SW 1271 (cell line): Measurements from ENCODE around the gene C10orf105.

ENCODE experiments used
- DNase-seq, 2 experiments: peaks; one replicate each; lab custom pipeline; 2025; lab: John Stamatoyannopoulos, UW

The C10orf105 gene

DNA sequence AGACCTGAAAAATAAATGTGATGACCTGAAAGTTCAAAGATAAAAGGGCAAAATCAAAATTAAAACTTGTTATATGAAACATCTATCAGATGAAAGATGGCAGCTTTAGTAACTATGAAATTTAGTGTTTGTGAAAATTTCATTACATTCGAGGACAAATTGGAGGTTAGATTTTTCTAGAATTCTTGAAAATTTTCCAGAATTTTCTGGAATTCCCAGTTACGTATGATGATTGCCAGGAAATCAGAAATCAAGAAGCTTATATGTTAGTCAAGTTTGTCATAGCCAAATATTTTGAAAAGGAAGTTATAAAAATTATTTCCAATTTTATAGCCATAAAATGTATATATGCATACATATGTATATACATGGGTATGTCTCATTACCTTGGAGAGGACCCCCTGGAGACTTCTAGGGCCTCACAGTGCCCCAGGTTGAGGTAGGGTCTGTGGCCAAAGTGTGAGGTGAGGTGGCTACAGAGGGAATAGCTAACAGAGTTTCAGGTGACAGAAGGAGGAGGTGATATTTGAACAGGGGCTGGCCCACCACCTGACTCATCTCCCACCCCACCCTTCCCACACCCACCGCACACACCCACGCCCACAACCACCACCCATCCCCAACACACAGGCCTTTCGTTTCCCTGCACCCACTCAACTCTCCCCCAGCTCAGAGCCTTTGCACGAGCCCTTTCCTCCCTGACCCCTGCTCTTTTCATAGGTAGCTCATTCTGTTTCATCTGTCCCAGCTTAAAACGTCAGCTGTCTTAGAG, 21.5 kb downstream of the C10orf105 start:
- DNase-seq = no peak

DNA sequence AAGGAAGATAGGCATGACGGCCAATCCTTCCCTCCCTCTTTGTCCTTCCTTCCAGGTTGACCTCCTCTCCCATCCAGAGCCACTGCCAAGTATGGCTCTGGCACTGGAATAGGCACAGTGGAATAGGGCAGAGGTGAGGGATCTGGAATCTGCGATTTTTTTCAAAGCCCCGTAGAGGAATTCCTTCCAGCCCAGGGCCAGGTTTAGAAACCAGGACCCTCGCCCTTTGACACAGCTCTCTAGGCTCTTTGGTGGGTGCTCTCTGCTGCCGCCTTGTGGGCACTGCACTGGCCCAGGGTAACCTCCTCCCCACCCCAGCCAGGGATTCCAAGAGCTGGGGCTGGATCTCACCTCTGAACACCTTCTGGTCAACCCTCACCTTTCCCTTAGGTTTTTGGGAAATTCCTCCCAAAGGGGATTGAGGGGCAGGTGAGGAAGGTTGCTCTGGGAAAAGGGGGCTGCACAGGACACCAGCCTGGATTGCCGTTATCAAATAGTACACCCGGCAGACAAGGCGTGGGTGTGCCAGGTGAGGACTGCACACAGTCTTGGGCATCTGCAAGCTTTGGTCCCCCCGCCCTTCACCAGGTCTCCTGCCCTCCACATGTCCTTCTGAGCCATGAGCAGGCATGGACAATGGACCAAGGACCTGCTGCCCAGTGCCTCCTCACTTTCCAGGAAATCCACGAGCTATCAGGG, 22.8 kb downstream of the C10orf105 start:
- peak in 1 of 2 experiments; percentile 15 for DNase-seq

DNA sequence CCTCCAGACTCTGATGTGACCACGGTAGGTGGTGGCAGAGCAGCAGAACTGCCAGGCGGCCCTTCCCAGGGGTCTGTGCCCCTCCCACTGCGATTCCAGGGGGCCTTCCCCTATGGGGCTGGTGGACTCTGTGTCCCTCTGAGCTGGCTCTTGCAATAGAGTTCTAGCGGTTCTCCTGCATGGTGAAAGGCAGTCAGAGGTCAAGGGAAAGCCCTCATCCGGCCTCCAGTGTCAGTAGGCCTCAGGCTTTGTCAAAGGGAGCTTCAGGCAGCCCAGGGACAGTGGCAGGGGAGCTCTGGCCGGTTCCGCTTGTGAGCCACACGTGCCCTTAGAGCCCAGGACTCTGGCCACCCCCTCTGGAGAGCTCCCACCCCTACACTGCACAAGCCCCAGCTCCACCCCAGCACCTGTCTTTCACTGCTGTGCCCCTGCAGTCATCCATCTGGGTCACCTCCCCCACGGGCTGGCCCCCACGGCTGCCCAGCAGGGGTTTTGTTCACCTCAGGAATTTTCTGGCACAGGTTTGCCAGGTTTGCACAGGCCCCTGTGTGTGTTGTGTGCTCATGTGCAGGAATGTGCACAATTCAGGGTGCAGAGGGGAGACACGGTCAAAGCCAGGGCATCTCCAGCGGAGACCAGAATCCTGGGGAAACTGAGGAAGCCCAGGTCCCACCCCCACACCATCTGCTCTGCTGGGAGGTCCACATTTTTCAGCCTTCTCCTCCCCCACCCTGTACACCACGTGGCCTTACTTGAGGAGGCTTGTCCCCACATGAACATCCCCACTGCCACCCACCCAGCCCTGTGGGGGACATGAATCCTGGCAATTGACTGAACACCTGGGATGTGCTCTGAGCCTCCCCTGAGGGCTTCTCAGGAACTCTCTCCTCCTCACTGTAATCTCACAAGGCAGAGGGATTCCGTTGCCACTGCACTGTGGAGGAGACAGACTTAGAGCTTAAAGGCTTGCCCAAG, 23.8 kb downstream of the C10orf105 start:
- no peak for DNase-seq

DNA sequence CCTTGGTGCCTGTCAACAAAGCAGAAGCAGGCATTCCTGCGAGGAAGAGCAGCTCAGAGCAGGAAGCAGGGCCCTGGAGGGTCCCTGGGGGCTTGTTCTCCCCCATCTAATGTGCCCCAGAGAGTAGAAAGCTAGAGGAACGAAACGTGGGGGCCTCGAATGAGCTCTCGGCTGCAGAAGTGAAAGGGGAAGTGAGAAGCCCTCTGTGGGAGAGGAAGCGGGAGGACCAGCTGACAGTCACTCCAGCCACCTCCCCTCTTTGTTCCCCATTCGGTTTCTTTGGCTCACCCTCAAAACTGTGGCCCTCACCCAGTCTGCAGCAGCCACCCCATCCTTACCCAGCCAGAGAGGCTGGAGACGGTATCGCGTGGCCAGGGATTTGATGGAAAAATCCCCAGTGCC, 25.0 kb downstream of the C10orf105 start:
- no peak for DNase-seq

DNA sequence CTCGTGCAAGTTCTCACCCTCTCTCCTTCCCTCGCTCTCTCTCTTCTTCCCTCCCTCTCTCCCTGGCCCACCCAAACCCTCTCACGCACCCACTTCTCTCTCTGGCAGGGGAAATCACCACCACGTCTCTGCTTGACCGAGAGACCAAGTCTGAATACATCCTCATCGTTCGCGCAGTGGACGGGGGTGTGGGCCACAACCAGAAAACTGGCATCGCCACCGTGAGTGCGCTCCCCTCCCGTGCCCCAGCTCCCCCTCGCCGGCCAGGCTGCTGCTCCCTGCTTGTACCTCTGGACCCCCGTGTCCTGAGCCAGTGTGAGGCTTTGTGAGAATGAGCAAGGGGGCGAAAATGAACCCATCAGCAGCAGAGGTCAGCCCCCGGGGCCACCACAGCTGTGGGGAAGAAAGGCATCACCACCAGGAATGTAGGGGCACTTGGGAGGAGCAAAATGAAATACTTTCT, 25.5 kb downstream of the C10orf105 start:
- no peak for DNase-seq

DNA sequence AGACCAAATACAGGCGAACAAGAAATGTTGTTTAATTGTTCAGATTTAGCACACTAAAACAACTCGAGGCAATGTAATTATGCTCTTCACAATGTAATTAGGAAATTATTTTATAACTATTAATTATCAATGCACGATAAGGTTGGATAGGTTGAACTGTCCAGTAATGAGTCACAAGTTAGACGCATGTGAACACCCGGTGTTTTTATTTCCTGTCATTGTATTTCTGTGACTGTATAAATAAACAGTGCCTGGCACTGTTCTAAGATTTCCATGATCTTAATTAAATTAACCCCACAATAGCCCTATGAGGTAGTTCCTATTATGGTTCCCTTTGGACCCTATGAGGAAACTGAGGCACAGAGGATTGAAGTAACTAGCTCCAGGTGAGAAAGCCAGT, 26.2 kb downstream of the C10orf105 start:
- no peak for DNase-seq

DNA sequence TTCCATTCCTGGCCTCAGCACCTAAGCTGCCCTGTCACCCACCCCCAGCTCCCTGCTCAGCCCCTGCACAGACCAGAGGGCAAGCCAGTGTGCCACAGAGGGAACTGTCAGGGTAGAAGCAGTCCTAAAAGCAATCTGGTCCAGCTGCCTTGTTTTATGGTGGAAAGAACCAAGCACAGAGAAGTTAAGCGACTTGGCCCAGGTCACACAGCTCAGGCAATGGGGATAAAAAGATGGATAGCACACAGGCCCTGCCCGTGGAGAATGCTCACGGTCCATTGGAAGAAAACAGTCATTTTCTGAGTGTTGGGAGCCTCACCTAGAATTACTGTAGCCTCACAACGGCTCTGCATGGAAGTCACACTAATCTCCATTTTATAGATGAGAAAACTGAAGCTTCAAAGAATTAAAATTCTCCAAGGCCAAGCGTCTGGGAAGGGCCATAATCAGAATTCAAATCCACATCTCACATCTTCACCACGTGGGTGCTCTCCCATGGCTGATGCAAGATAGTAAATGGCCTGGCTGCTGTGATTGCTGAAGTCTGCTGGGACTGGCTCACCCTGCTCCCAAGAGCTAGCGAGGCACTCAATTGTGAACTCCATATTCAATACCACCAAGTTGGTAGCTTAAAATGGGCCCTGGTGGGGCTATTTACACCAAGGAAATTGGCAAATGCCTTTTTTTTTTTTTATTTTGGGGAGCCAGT, 26.8 kb downstream of the C10orf105 start:
- DNase-seq = no peak

DNA sequence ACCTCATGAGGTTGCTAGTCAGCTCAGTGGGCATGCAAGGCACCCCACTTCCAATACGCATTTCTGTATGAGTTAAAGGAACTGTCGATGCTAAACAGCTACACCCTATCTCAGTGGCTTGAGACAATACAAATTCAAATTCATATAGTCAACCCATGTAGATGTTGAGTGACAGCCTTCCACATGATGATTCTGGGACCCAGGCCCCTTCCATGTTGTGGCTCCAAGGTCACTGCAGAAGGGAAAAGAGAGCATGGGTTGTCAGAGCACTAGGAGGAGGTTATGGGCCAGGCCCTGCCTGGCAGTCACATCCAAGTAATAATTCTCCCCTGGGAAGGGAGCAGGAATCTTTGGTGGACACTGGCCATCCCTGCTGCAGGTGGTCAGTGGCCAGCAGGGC, 28.2 kb downstream of the C10orf105 start:
- no peak for DNase-seq

DNA sequence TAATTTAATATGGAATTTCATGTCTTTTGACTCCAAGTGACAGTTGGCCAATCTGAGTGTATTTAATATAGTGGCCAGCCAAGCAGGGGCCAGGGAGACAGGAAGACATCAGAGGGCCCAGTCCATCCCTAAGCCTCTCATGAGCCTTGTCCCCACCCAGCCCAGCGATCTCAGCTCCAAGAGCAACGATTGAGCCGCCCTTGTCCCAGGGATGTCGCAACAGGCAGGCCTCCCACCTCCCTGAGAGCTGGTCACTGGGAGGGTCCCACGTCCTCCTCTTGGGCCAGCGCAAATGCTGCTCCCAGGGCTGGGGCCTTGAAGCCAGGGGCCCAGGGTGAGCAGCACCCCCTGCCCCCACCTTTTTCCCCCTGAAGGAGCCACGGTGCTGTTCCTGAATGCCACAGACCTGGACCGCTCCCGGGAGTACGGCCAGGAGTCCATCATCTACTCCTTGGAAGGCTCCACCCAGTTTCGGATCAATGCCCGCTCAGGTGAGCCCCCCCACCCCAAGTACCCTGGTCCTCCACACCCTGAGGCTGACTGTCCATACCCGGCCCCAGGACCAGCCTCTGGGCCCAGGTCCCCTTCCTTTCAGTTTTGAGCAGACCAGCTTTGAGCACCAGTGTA, 29.4 kb downstream of the C10orf105 start:
- DNase-seq = no peak

DNA sequence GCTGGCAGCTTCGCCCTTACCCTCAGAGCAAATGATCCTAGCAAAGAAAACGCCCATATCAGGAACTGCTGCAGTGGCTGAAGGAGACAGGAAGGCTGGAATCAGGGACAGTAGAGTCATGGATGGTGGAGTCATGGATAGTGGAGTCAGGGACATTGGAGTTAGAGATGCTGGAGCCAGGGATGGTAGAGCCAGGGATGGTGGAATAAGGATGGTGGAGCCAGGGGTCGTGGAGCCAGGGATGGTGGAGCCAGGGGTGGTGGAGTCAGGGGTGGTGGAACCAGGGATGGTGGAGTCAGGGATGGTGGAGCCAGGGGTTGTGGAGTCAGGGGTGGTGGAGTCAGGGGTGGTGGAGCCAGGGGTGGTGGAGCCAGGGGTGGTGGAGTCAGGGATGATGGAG, 31.3 kb downstream of the C10orf105 start:
- DNase-seq = no peak

DNA sequence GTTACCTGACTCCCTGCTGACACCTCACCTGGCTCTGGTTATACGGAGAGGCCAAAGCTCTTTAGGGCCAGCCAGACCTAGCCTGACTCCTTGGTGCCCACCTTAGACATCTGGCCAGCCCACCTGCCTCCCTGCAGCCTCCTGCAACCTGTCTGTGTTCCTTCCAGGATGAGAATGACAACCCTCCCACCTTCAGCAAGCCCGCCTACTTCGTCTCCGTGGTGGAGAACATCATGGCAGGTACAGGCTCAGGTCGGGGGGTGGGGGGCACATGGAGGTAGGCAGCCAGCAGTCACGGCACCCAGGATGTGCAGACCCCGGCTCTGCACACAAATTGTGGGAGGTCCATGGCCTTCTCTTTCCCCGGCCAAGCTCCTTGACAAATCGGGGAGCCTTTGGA, 32.1 kb downstream of the C10orf105 start:
- no peak for DNase-seq

DNA sequence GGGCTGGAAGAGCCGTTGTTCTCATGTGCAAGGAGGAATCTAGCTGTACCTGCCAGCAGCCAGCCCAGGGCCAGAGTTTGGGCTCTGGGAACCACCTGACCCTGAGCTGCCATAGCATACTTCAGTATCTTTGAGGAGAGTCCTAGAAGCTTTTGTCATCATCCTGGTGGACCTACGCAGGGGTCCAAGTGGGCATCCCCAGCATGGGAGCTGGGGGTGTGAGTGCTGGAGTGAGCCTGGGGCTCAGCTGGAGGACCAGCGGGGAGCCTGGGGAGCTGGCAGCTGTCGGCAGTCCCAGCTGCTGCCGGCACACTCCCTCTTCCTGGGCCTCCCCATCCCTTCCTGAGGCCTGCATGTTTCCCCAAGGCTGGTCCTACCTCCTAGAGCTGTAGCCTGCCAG, 32.5 kb downstream of the C10orf105 start:
- DNase-seq = no peak

DNA sequence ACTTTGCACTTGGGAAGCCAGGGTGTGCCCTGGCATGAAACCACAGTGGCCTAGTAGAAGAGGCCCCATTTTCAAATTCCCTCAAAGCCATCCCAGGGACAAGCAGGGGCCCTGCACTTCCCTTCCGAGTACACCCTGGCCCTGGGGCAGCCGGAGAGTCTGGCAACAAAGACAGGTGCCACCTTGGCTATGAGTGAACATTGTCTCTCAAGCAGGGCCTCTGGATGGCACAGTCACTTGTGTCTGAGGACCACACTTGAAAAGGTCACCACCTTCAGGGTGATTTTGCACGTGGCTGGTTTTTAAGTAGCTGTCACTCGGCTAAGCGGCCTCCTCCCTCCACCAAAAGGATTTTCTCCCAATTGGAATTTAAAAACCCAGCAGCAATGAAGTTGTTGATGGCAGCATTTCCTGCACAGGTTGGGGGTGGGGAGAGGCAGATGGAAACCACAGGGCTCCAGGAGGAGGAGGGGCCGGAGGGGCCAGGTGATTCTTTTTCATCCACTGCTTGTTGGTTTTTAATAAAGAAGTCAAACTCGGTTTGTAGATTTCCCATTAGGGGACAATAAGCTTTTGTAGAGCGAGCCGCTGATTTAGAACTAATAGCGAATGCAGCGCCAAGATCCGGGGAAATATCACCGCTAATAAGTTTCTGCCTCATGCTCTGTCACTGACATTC, 33.9 kb downstream of the C10orf105 start:
- DNase-seq = no peak

DNA sequence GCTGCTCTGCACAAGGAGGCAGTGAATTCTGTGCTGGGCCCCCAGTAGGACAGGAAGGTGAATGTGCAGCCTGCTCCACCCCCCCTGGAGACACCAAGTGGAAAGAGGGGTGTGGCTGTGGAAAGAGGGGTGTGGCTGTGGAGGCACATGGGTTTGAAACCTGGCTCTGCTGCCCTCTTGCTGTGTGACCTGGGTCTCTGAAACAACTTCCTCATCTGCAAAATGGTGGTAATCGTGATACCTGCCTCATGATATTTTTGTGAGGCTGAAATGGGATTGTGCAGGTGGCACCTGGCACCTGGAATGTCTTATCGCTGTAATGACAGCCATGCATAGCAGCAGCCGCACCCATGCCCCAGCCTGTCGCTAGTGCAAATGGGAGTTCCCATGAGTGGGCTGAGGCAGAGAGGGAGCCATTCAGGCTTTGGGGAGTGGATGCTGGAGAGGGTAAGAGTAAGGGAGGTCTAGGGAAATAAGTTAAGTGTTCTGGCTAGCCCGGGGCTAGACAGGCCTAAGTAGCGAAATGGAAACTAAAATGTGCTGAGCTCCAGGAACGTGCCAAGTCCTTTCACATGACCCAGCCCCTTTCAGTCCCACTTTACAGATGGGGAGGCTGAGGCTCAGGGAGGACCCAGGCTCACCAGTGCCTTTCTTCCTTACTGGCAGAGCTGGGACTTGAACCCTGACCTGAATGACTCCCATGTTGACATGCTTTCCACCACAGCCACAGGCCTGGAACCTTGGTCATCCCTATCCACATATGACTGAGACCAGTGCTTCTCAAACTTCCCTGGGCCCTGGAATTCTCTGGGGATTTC, 35.0 kb downstream of the C10orf105 start:
- DNase-seq = no peak

DNA sequence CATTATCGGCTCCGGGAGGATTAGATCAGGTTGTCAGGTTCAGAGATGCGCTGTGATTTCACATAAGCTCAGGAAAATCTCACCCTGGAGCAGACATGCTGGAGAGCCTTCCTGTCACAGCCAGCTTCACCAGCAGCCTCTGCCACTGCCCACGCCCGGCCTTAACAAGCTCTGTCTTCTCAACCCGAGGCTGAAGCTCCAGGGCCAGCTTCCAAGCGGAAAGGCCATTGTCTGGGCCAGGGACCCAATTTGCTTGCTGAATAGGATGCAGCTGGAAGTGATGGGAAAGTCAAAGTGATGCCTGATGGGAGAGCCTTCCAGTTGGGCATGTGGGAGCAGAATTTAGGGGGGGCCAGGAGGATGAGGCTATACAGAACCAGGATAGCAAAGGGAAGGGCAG, 36.3 kb downstream of the C10orf105 start:
- DNase-seq = no peak

DNA sequence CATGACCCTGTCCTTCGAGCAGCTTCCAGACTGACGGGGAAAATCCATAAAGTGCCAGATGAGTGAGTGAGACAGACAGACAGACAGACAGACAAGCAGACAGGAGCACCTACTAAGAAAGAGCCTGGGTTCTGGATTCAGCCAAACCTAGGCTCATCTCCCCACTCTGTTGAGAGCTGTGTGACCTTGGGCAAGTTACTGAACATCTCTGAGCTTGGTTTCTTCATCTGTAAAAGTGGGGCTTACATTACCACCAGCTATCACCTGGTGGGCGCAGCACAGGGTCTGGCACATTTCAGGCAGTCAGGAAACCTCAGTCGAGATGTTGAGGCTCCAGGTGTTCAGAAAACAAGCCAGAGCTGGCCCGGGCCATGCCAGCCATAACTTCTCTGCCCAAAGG, 37.6 kb downstream of the C10orf105 start:
- DNase-seq = no peak

DNA sequence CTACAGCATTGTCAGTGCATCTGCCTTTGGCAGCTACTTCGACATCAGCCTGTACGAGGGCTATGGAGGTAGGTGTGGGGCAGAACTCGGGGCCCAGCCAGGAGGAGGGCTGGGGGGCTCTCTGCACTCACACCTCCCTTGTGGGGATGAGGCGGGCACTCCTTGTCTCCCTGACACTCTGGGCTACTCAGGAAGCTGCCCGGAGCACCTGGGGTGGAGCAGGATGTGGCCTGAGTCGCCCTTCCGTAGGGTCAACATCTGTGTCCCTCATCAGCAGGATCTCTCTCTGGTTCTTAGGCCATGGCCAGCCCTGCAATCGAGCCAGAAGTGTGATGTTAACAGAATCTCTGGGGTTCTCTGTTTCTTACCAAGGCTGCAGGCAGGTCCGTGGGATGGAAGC, 40.2 kb downstream of the C10orf105 start:
- DNase-seq = no peak

DNA sequence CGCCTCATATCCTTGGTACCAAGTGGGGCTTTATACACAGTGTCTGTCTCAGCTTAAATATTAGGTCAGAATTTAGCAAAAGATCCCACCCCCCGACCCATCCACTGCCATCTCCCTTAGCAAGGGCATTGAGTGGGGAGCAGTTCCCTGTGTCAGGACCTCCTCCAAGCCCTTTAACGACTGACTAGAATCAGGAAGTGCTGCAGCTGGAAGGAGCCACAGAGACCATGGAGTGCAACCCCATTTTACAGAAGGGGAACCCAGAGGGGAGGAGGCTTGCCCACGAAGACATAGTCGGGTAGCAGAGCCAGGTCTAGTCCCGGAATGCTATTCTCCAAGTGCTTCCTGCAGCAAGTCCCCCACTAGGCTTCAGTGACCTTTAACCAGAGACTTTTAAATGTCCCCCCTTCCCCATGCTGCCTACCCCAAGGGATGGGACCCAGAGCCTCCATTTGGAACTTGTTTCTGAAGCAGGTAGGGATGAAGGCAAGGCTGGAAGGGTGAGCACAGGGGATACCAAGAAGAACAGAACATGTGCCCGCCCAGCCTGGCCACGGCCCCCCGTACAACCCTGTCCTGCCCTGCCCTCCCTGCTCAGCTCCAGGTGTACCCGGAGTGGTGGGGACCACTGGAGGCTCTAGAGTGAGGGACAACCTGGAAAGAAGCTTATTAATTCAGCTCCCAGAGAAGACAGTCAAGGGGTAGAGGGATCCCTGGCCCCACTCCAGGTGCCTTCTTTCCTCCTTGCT, 41.3 kb downstream of the C10orf105 start:
- no peak for DNase-seq

DNA sequence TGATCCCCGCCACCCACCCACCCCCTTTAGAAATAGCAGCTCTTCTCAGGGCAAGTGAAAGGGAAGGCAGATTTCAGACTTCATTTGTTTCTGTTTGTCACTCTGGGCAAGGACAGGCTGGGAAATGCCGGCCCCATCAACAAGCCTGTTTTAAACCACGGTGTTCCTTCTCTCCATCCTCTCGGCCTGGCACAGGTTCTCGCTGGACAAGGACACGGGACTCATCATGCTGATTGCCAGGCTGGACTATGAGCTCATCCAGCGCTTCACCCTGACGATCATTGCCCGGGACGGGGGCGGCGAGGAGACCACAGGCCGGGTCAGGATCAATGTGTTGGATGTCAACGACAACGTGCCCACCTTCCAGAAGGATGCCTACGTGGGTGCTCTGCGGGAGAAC, 42.3 kb downstream of the C10orf105 start:
- DNase-seq = no peak
